HEK293 (cell line): ENCODE measurements around the gene RHEX.

ENCODE experiments used
- CTCF ChIA-PET: fragments of 350-600 bp; formaldehyde crosslinking; extraction: SDS; loops from one replicate; lab custom pipeline; 2021; ENCODE audit warnings: antibody characterized with exemption; lab: Yijun Ruan, JAX
- POLR2A ChIA-PET: fragments of 300-600 bp; formaldehyde crosslinking; extraction: SDS; loops from one replicate; lab custom pipeline; 2020; ENCODE audit warnings: antibody characterized with exemption, inconsistent platforms; lab: Yijun Ruan, JAX
- H3K27ac ChIP-seq: fragments of 200-500 bp; sonication (Bioruptor generic); 2 replicates; pipeline ENCODE4 v1.5.1; 2014; ENCODE audit warnings: low read depth, low read length, control low read depth, inconsistent platforms; ENCODE audit errors: extremely low read depth
- H3K36me3 ChIP-seq, 2 experiments: fragments of 200-500 bp in 1 of 2; sonication (Bioruptor generic) in 1 of 2; 1 replicate in 1 of 2; 2 replicates in 1 of 2; pipeline ENCODE4 v1.5.1; 2014 to 2017; ENCODE audit warnings: inconsistent platforms in 2 of 2, low read length in 2 of 2; ENCODE audit not compliant: control insufficient read depth in 2 of 2, insufficient read depth in 1 of 2
- H3K4me1 ChIP-seq: fragments of 200-500 bp; sonication (Bioruptor generic); 2 replicates; pipeline ENCODE4 v1.5.1; 2014; ENCODE audit warnings: mild to moderate bottlenecking, low read length, inconsistent platforms; ENCODE audit not compliant: control insufficient read depth, insufficient read depth
- H3K4me3 ChIP-seq: 2 replicates; pipeline ENCODE4 v1.5.1; 2011; ENCODE audit warnings: low read depth, mild to moderate bottlenecking, control low read depth, low read length, moderate library complexity
- H3K9me3 ChIP-seq: fragments of 200-500 bp; sonication (Bioruptor generic); 2 replicates; pipeline ENCODE4 v1.5.1; 2014; ENCODE audit warnings: low read depth, low read length, inconsistent platforms; ENCODE audit not compliant: control insufficient read depth, insufficient read depth
- AEBP2 ChIP-seq: fragments of 450-650 bp; formaldehyde crosslinking; IDR thresholded peaks from 2 replicates; pipeline ENCODE4 v1.5.1; 2016; ENCODE audit warnings: missing biosample characterization, missing genetic modification characterization, borderline replicate concordance
- BCL11A ChIP-seq: fragments of 450-650 bp; formaldehyde crosslinking; IDR thresholded peaks from 2 replicates; pipeline ENCODE4 v1.5.1; 2016; ENCODE audit warnings: low read depth, missing biosample characterization, missing genetic modification characterization
- EGR2 ChIP-seq: fragments of 450-650 bp; formaldehyde crosslinking; IDR thresholded peaks from 2 replicates; pipeline ENCODE4 v1.5.1; 2016; ENCODE audit warnings: low read depth, missing biosample characterization, missing genetic modification characterization
- GLIS1 ChIP-seq: fragments of 450-650 bp; formaldehyde crosslinking; IDR thresholded peaks from 2 replicates; pipeline ENCODE4 v1.5.1; 2016; ENCODE audit warnings: missing biosample characterization, missing genetic modification characterization
- IKZF3 ChIP-seq: fragments of 450-650 bp; IDR thresholded peaks from 2 replicates; pipeline ENCODE4 v1.5.0; 2018; ENCODE audit warnings: missing biosample characterization, mild to moderate bottlenecking, missing genetic modification characterization, moderate library complexity
- INSM2 ChIP-seq: fragments of 450-650 bp; formaldehyde crosslinking; IDR thresholded peaks from 2 replicates; pipeline ENCODE4 v1.5.1; 2016; ENCODE audit warnings: missing biosample characterization, missing genetic modification characterization
- KLF16 ChIP-seq: fragments of 450-650 bp; formaldehyde crosslinking; IDR thresholded peaks from 2 replicates; pipeline ENCODE4 v1.5.1; 2017; ENCODE audit warnings: missing biosample characterization, missing genetic modification characterization
- SP7 ChIP-seq: fragments of 450-650 bp; formaldehyde crosslinking; IDR thresholded peaks from 2 replicates; pipeline ENCODE4 v1.5.1; 2016; ENCODE audit warnings: missing biosample characterization, missing genetic modification characterization
- ZBTB1 ChIP-seq: fragments of 450-650 bp; formaldehyde crosslinking; IDR thresholded peaks from 2 replicates; pipeline ENCODE4 v1.5.1; 2016; ENCODE audit warnings: missing biosample characterization, missing genetic modification characterization
- ZBTB21 ChIP-seq: fragments of 450-650 bp; formaldehyde crosslinking; IDR thresholded peaks from 2 replicates; pipeline ENCODE4 v1.5.1; 2017; ENCODE audit warnings: missing biosample characterization, missing genetic modification characterization
- ZFP37 ChIP-seq: fragments of 450-650 bp; formaldehyde crosslinking; IDR thresholded peaks from 2 replicates; pipeline ENCODE4 v1.5.1; 2016; ENCODE audit warnings: missing biosample characterization, missing genetic modification characterization
- ZFP69B ChIP-seq: fragments of 450-650 bp; formaldehyde crosslinking; IDR thresholded peaks from 2 replicates; pipeline ENCODE4 v1.5.1; 2016; ENCODE audit warnings: missing biosample characterization, missing genetic modification characterization
- ZNF19 ChIP-seq: fragments of 450-650 bp; formaldehyde crosslinking; IDR thresholded peaks from 2 replicates; pipeline ENCODE4; 2016; ENCODE audit warnings: missing biosample characterization, missing genetic modification characterization, low read depth
- ZNF2 ChIP-seq: fragments of 450-650 bp; formaldehyde crosslinking; IDR thresholded peaks from 2 replicates; pipeline ENCODE4 v1.5.1; 2016; ENCODE audit warnings: missing biosample characterization, missing genetic modification characterization
- ZNF391 ChIP-seq: fragments of 450-650 bp; formaldehyde crosslinking; IDR thresholded peaks from 2 replicates; pipeline ENCODE4 v1.5.1; 2016; ENCODE audit warnings: low read depth, missing biosample characterization, missing genetic modification characterization, borderline replicate concordance
- ZNF600 ChIP-seq: fragments of 450-650 bp; formaldehyde crosslinking; IDR thresholded peaks from 2 replicates; pipeline ENCODE4 v1.5.1; 2016; ENCODE audit warnings: missing biosample characterization, missing genetic modification characterization
- ZSCAN18 ChIP-seq: fragments of 450-650 bp; formaldehyde crosslinking; IDR thresholded peaks from 2 replicates; pipeline ENCODE4 v1.5.1; 2016; ENCODE audit warnings: missing biosample characterization, missing genetic modification characterization
- TF ChIP-seq, protein P1 (sequence below): fragments of 450-650 bp; formaldehyde crosslinking; conservative IDR thresholded peaks from 2 replicates; pipeline ENCODE4 v1.5.1; 2016; ENCODE audit warnings: low read depth, missing biosample characterization, missing genetic modification characterization

The RHEX gene

DNA sequence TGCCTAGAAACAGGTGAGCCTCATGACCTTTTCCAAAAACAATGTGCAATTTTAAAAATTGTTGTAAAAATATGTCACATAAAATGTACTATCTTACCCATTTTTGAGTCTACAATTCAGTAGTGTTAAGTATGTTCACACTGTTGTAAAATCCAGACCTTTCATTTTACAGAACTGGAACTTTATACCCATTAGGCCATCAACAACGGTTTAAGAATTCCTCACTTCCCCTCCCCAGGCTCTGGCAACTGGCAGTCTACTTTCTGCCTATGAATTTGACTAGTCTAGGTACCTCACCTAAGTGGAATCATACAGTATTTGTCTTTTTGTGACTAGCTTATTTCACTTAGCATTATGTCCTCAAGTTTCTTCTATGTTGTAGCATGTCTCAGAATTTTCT lies 37.9 kb upstream of the RHEX start (continued):
- TF ChIP-seq ZBTB1 (tag by site-specific recombination) = no peak
- TF ChIP-seq ZNF391 (tag by site-specific recombination) = no peak
- TF ChIP-seq ZSCAN18 (tag by site-specific recombination) = no peak
- no peak for TF ChIP-seq ZNF19
- TF ChIP-seq ZBTB21 (tag by site-specific recombination) = no peak

DNA sequence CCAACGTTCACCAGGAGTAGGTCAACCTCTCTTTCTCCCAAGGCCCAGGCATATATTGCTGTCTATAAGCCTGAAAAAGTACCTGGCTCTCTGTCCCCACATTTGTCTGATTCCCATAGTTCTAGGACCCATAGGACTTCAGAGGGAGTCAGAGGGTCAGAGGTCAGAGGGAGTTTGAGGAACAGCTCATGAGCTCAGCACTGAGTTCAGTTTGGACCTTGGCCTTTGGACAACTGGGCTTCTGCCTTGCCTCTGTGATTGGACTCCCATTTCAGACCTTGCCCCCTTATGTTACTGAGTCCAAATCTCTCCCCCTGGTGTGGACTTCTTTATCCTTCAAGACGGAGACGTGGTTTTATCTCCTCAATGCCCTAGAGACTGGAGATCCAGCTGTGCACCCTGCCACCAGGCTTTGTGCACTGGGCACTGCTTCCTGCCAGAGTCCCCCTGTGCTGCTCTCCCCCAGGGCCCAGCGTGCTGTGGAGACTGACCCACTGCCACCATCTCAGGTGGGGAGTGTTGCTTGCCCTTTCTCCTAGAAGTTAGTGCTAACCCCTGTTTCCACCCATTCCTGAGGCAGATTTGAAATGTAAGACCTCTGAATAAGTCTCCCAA lies 32.5 kb upstream of the RHEX start:
- no peak overlapping the region for H3K4me3 ChIP-seq
- TF ChIP-seq ZNF600 (tag by site-specific recombination) = no peak
- TF ChIP-seq AEBP2 (tag by site-specific recombination) = no peak
- no peak for TF ChIP-seq SP7
- no peak for TF ChIP-seq BCL11A (tag by site-specific recombination)
- TF ChIP-seq ZNF2 (tag by site-specific recombination) = no peak
- no peak for TF ChIP-seq IKZF3
- TF ChIP-seq EGR2 = no peak
- TF ChIP-seq, protein P1, sequence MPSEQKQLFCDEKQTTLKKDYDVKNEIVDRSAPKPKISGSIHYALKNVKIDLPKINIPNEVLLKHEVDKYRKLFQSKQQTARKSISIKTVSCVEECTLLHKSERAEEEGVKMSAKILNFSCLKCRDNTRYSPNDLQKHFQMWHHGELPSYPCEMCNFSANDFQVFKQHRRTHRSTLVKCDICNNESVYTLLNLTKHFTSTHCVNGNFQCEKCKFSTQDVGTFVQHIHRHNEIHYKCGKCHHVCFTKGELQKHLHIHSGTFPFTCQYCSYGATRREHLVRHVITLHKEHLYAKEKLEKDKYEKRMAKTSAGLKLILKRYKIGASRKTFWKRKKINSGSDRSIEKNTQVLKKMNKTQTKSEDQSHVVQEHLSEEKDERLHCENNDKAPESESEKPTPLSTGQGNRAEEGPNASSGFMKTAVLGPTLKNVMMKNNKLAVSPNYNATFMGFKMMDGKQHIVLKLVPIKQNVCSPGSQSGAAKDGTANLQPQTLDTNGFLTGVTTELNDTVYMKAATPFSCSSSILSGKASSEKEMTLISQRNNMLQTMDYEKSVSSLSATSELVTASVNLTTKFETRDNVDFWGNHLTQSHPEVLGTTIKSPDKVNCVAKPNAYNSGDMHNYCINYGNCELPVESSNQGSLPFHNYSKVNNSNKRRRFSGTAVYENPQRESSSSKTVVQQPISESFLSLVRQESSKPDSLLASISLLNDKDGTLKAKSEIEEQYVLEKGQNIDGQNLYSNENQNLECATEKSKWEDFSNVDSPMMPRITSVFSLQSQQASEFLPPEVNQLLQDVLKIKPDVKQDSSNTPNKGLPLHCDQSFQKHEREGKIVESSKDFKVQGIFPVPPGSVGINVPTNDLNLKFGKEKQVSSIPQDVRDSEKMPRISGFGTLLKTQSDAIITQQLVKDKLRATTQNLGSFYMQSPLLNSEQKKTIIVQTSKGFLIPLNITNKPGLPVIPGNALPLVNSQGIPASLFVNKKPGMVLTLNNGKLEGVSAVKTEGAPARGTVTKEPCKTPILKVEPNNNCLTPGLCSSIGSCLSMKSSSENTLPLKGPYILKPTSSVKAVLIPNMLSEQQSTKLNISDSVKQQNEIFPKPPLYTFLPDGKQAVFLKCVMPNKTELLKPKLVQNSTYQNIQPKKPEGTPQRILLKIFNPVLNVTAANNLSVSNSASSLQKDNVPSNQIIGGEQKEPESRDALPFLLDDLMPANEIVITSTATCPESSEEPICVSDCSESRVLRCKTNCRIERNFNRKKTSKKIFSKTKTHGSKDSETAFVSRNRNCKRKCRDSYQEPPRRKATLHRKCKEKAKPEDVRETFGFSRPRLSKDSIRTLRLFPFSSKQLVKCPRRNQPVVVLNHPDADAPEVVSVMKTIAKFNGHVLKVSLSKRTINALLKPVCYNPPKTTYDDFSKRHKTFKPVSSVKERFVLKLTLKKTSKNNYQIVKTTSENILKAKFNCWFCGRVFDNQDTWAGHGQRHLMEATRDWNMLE (tag by site-specific recombination) = no peak
- TF ChIP-seq ZFP37 (tag by site-specific recombination) = no peak
- no peak for TF ChIP-seq GLIS1 (tag by site-specific recombination)
- no peak for TF ChIP-seq ZFP69B (tag by site-specific recombination)
- no peak for TF ChIP-seq KLF16 (tag by site-specific recombination)
- TF ChIP-seq INSM2 (tag by site-specific recombination) = no peak
- CTCF ChIA-PET = interaction anchor here (0.6 to 2.8 kb wide), 3 partner anchors 10 to 230 kb away, joined by 3 to 19 read pairs (median 4); no protein-coding TSS in a partner anchor
- no peak overlapping the region for H3K27ac ChIP-seq
- H3K9me3 ChIP-seq = no peaks in the 10 kb centered on the region
- POLR2A ChIA-PET = no interaction called here
- H3K36me3 ChIP-seq = no peaks in the 10 kb centered on the region
- no peaks in the 10 kb centered on the region for H3K4me1 ChIP-seq
